ENCODE measurements around the gene SCYL1. TPM values are rescaled to one million over a fixed set of nuclear protein-coding genes. Genes with fewer than 3 reads are reported as not detected.
"Not testable (repeated sequence)": the region's sequence is repeated elsewhere in the genome, so short reads cannot be mapped to it uniquely, and the experiment has no call there.

The SCYL1 gene
- total RNA-seq, 1 donor from 2014 or later: 75.7 TPM

DNA sequence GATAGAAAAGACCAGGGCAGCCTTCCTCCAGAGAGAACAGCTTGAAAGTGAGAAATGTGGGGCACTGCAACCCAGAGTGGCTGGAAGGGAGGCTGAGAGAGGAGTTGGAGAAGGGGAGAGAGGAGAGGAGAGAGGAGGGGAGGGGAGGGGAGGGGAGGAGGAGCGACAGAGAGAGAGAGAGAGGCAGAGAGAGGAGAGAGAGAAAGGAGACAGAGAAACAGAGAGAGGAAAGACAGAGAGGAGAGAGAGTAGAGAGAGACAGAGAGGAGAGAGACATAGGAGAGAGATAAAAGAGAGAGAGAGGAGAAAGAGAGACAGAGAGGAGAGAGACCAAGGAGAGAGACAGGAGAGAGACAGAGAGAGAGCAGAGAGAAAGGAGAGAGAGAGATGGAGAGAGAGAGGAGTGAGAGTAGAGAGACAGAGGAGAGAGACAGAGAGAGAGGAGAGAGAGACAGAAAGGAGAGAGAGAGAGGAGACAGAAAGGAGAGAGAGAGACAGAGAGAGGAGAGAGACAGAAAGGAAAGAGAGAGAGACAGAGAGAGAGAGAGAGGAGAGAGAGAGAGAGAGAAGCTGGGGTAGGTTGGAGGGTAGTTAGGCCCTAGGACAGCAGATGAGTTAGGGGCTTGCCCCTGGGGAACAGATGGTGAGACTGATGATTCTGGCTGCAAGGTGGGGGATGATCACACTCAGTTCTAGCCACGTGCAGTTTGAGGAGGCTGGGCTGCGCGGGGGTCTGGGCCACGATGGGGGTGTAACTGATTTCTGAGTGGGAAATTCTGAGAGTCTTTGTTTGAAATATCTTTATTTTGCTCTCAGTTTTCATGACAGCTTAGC, 8.5 kb upstream of the SCYL1 start:
- POLR2A ChIA-PET: interaction anchor here (1.1 kb wide), 3 partner anchors 10 to 97 kb away, joined by 3 to 6 read pairs (median 4); no protein-coding TSS in a partner anchor
- ATAC-seq (ENCODE audit: low read depth): no peak
- no peak overlapping the region for H3K4me3 Mint-ChIP-seq
- TF ChIP-seq, protein P1, sequence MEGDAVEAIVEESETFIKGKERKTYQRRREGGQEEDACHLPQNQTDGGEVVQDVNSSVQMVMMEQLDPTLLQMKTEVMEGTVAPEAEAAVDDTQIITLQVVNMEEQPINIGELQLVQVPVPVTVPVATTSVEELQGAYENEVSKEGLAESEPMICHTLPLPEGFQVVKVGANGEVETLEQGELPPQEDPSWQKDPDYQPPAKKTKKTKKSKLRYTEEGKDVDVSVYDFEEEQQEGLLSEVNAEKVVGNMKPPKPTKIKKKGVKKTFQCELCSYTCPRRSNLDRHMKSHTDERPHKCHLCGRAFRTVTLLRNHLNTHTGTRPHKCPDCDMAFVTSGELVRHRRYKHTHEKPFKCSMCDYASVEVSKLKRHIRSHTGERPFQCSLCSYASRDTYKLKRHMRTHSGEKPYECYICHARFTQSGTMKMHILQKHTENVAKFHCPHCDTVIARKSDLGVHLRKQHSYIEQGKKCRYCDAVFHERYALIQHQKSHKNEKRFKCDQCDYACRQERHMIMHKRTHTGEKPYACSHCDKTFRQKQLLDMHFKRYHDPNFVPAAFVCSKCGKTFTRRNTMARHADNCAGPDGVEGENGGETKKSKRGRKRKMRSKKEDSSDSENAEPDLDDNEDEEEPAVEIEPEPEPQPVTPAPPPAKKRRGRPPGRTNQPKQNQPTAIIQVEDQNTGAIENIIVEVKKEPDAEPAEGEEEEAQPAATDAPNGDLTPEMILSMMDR (IDR thresholded peaks at IDR 0.05): no peak
- no peaks in the 10 kb centered on the region for H3K36me3 Mint-ChIP-seq (ENCODE audit: low read depth)
- no peaks in the 10 kb centered on the region for H3K27me3 Mint-ChIP-seq
- intact Hi-C loops (cut with micrococcal nuclease): no loop called here
- H3K27ac Mint-ChIP-seq: peak overlapping the region; percentile 56
- CTCF ChIA-PET: no interaction called here
- H3K9me3 Mint-ChIP-seq: no peaks in the 10 kb centered on the region
- DNase-seq: no peak
- H3K4me1 Mint-ChIP-seq: peaks cover 4% of the 10 kb centered on the region

DNA sequence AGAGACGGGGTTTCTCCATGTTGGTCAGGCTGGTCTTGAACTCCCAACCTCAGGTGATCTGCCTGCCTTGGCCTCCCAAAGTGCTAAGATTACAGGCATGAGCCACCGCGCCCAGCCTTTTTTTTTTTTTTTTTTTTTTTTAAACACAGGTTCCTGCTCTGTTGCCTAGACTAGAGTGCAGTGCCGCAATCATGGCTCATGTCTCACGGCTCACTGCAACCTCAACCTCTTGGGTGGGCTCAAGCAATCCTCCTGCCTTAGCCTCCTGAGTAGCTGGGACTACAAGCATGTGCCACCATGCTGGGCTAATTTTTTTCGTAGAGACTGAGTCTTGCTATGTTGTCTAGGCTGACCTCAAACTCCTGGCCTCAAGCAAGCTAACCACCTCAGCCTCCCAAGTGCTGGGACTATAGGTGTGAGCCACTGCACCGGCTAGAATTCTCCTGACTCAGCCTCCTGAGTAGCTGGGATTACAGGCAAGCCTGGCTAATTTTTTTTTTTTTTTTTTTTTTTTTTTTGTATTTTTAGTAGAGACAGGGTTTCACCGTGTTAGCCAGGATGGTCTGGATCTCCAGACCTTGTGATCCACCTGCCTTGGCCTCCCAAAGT, 5.8 kb upstream of the SCYL1 start:
- intact Hi-C loops (cut with micrococcal nuclease); H3K27me3 Mint-ChIP-seq; H3K9me3 Mint-ChIP-seq; DNase-seq; H3K4me3 Mint-ChIP-seq; H3K36me3 Mint-ChIP-seq (ENCODE audit: low read depth); ATAC-seq (ENCODE audit: low read depth); H3K27ac Mint-ChIP-seq: not testable (repeated sequence)
- POLR2A ChIA-PET: interaction anchor here (0.6 to 1.5 kb wide), 4 partner anchors 11 to 660 kb away, joined by 3 to 7 read pairs (median 3); no protein-coding TSS in a partner anchor
- peaks cover 28% of the 10 kb centered on the region for H3K4me1 Mint-ChIP-seq
- CTCF ChIA-PET: interaction anchor here (0.7 kb wide), 1 partner anchor 9 kb away, joined by 3 read pairs; no protein-coding TSS in a partner anchor

DNA sequence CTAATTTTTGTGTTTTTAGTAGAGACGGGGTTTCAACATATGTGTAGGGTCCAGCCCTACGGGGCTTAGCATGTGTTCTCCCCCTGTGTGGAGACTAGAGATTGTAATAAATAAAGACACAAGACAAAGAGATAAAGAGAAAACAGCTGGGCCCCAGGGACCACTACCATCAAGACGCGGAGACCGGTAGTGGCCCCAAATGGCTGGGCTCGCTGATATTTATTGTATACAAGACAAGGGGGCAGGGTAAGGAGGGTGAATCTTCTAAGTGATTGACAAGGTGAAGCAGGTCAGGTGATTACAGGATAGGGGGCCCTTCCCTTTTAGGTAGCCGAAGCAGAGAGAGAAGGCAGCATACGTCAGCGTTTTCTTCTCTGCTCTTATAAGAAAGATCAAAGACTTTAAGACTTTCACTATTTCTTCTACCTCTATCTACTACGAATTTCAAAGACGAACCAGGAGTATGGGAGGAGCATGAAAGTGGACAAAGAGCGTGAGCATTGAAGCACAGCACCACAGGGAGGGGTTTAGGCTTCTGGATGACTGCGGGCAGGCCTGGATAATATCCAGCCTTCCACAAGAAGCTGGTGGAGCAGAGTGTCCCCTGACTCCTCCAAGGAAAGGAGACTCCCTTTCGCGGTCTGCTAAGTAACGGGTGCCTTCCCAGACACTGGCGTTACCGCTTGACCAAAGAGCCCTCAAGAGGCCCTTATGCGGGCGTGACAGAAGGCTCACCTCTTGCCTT, 2.9 kb upstream of the SCYL1 start:
- H3K27ac Mint-ChIP-seq; intact Hi-C loops (cut with micrococcal nuclease); H3K9me3 Mint-ChIP-seq; DNase-seq; H3K27me3 Mint-ChIP-seq; H3K36me3 Mint-ChIP-seq (ENCODE audit: low read depth); CTCF ChIA-PET; ATAC-seq (ENCODE audit: low read depth); H3K4me3 Mint-ChIP-seq: not testable (repeated sequence)
- POLR2A ChIA-PET: interaction anchor here (1.0 kb wide), 1 partner anchor 106 kb away, joined by 4 read pairs; no protein-coding TSS in a partner anchor
- peaks cover 43% of the 10 kb centered on the region for H3K4me1 Mint-ChIP-seq

DNA sequence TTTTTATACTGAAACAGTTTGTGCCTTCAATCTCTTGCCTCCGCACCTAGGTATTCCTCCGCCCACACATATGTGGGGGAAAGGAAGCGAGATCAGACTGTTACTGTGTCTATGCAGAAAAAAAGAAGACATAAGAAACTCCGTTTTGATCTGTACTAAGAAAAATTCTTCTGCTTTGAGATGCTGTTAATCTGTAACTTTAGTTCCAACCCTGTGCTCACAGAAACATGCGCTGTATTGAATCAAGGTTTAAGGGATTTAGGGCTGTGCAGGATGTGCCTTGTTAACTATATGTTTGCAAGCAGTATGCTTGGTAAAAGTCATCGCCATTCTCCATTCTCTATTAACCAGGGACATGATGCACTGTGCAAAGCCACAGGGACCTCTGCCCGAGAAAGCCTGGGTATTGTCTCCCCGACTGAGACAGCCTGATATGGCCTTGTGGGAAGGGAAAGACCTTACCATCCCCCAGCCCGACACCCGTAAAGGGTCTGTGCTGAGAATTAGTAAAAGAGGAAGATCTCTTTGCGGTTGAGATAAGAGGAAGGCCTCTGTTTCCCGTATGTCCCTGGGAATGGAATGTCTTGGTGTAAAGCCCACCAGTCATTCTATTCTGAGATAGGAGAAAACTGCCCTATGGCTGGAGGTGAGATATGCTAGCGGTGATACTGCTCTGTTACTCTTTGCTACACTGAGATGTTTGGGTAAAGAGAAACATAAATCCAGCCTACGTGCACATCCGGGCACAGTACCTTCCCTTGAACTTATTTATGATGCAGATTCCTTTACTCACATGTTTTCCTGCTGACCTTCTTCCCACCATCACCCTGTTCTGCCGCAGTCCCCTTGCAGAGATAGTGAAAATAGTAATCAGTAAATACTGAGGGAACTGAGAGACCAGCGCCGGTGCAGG, 1.9 kb upstream of the SCYL1 start:
- CTCF ChIA-PET: interaction anchor here (3.6 kb wide), 1 partner anchor 18 kb away, joined by 12 read pairs; no protein-coding TSS in a partner anchor
- H3K9me3 Mint-ChIP-seq; H3K27me3 Mint-ChIP-seq; ATAC-seq (ENCODE audit: low read depth); DNase-seq; intact Hi-C loops (cut with micrococcal nuclease): not testable (repeated sequence)
- H3K36me3 Mint-ChIP-seq (ENCODE audit: low read depth): peaks cover 17% of the 10 kb centered on the region
- H3K4me1 Mint-ChIP-seq: peaks cover 47% of the 10 kb centered on the region
- POLR2A ChIA-PET: interaction anchor here (4.5 kb wide), 1 partner anchor 17 kb away, joined by 37 read pairs; no protein-coding TSS in a partner anchor
- H3K27ac Mint-ChIP-seq: peak overlapping the region; percentile 65
- peak overlapping the region; percentile 64 for H3K4me3 Mint-ChIP-seq

- DNase-seq; ATAC-seq (ENCODE audit: low read depth); H3K27me3 Mint-ChIP-seq; H3K9me3 Mint-ChIP-seq; intact Hi-C loops (cut with micrococcal nuclease): not testable (repeated sequence)
- peak overlapping the region; percentile 65 for H3K27ac Mint-ChIP-seq
- POLR2A ChIA-PET: interaction anchor here (2.1 to 4.5 kb wide), 4 partner anchors 17 to 91 kb away, joined by 4 to 37 read pairs (median 16); partner anchors contain the start of gene PCNX3
- H3K4me1 Mint-ChIP-seq: peaks cover 47% of the 10 kb centered on the region
- H3K36me3 Mint-ChIP-seq (ENCODE audit: low read depth): peaks cover 19% of the 10 kb centered on the region
- CTCF ChIA-PET: interaction anchor here (3.6 kb wide), 1 partner anchor 17 kb away, joined by 12 read pairs; no protein-coding TSS in a partner anchor
- peak overlapping the region; percentile 64 for H3K4me3 Mint-ChIP-seq
These were observed 1.3 kb upstream of the SCYL1 start for GRCh38 chr11:65523631-65523968.

DNA sequence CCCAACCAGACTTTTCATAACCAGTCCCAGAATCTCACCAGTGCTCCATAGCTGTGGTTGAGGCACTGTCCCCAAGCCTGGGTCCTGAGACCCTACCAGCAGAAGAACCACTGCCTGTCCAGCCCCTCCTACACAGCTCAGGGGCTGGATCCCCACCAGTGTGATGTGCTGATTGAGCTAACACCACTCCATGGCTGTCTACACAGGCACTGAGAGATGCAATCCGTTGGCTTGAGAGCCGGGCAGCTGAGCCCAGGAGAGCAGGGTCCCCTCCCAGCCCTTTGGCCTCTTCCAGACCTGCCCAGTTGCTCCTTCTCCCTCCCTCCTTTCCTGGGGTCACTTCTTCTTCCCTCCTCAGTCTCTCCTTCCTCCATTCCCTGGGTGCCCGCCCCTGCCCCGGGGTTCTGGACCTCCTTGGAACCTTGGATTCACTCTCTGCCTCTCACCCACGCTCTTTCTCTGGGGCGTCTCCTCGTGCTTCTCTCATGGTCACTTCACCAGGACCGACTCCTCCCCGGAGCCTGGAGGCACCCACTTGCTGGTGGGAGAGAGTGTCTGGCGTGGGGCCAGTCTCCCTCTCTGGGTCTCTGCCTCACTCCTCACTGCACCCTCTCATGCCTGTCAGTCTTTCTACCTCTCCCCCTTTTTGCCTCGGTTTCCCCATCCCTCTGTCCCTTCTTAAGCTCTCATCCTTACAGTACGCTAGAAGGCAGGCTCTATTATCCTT, 706 bp upstream of the SCYL1 start:
- TF ChIP-seq, protein P1 (IDR thresholded peaks at IDR 0.05): no peak
- DNase-seq (no peak), ATAC-seq (ENCODE audit: low read depth) (peak; percentile 6)
- no peaks in the 10 kb centered on the region for H3K9me3 Mint-ChIP-seq
- intact Hi-C loops (cut with micrococcal nuclease): loop anchor here (1.0 kb wide), 1 partner anchor 16 kb away; no protein-coding TSS in a partner anchor
- POLR2A ChIA-PET: interaction anchor here (0.7 to 4.5 kb wide), 19 partner anchors 12 to 335 kb away, joined by 3 to 37 read pairs (median 5); partner anchors contain the start of genes DPF2, MALAT1, PCNX3 and RELA
- CTCF ChIA-PET: interaction anchor here (1.1 to 3.6 kb wide), 3 partner anchors 17 to 335 kb away, joined by 3 to 12 read pairs (median 4); partner anchors contain the start of gene PCNX3
- peak overlapping the region; percentile 72 for H3K4me3 Mint-ChIP-seq
- peaks cover 47% of the 10 kb centered on the region for H3K4me1 Mint-ChIP-seq
- H3K27ac Mint-ChIP-seq: peak overlapping the region; percentile 65
- no peaks in the 10 kb centered on the region for H3K27me3 Mint-ChIP-seq
- H3K36me3 Mint-ChIP-seq (ENCODE audit: low read depth): peaks cover 24% of the 10 kb centered on the region

Measured in activated B cell treated with CpG ODN at 0.5 μM for 24 hours (primary cell).